K562 (cell line): ENCODE results near the gene RPL11. TPM values are rescaled to one million over a fixed set of nuclear protein-coding genes. Genes with fewer than 3 reads are reported as not detected.

Source experiments
- ATAC-seq: fragments of 200-7000 bp; cut with Tn5 transposase; 3 replicates; pipeline ENCODE4 v1.9.1; 2020; ENCODE audit warnings: moderate library complexity
- BruUV-seq: library from RNA; stranded (reverse); fragments of 400-500 nt; replicated peaks from 2 replicates; lab custom pipeline; 2021; lab: Mats Ljungman, UMichigan
- CTCF ChIA-PET: fragments of 300-600 bp; formaldehyde crosslinking; extraction: SDS; loops from one replicate; lab custom pipeline; 2021; ENCODE audit warnings: low intra/inter-chr PET ratio; lab: Yijun Ruan, JAX
- POLR2A ChIA-PET: fragments of 300-600, 350-650 bp; sonication (Branson Sonifier 250); formaldehyde crosslinking; extraction: SDS; loops from one replicate; lab custom pipeline; 2021; ENCODE audit warnings: antibody characterized with exemption, inconsistent platforms; lab: Yijun Ruan, JAX
- DNase-seq, 4 experiments: peaks; one replicate each; pipeline versions ENCODE4 v3.0.0 to v3.0.0-alpha.2; 2011 to 2018; ENCODE audit warnings: low spot score in 3 of 4, mixed read lengths in 3 of 4; ENCODE audit errors: extremely low read depth in 1 of 4
- FAIRE-seq: peaks from 2 replicates; lab custom pipeline; 2011; peaks lifted over from hg19 to GRCh38; lab: Jason Lieb, UNC
- H2AFZ ChIP-seq: 2 replicates; pipeline ENCODE4 v1.6.0; 2011; ENCODE audit warnings: low read depth, low read length, control low read depth, inconsistent platforms
- H3K27ac ChIP-seq: fragments of 200-600 bp; 3 replicates; pipeline ENCODE4 v1.8.0; 2011; ENCODE audit warnings: low read depth, mild to moderate bottlenecking, control low read depth, inconsistent platforms, low read length, moderate library complexity, mixed read lengths; ENCODE audit errors: extremely low read depth
- H3K27me3 ChIP-seq, 2 experiments: fragments of 300-600 bp in 1 of 2; 2 replicates in 1 of 2; 3 replicates in 1 of 2; pipeline versions ENCODE4 v1.6.0 to v1.8.0; 2011; ENCODE audit warnings: inconsistent platforms in 2 of 2, low read length in 2 of 2, mild to moderate bottlenecking in 1 of 2, mixed read lengths in 1 of 2, moderate library complexity in 1 of 2; ENCODE audit not compliant: control insufficient read depth in 2 of 2, insufficient read depth in 2 of 2
- H3K36me3 ChIP-seq: fragments of 300-600 bp; 3 replicates; pipeline ENCODE4 v1.8.0; 2011; ENCODE audit warnings: mild to moderate bottlenecking, low read length, inconsistent platforms; ENCODE audit not compliant: control insufficient read depth, insufficient read depth
- H3K4me1 ChIP-seq, 2 experiments: fragments of 200-600 bp in 1 of 2; replicated peaks in 1 of 2; 2 replicates in 1 of 2; 3 replicates in 1 of 2; pipeline versions ENCODE4 v1.5.1 to v1.8.0; 2011; ENCODE audit warnings: inconsistent platforms in 2 of 2, low read length in 2 of 2, mild to moderate bottlenecking in 1 of 2, mixed read lengths in 1 of 2, moderate library complexity in 1 of 2; ENCODE audit not compliant: control insufficient read depth in 2 of 2, insufficient read depth in 2 of 2
- H3K4me2 ChIP-seq: 2 replicates; pipeline ENCODE4 v1.6.1; 2011; ENCODE audit warnings: low read length, control low read depth, inconsistent platforms, mixed read lengths; ENCODE audit not compliant: insufficient read depth
- H3K4me3 ChIP-seq: fragments of 200-600 bp; sonication (generic), shearing (Covaris generic); 2 replicates; pipeline ENCODE4 v1.5.1; 2016; ENCODE audit warnings: control low read depth, inconsistent platforms
- H3K79me2 ChIP-seq: fragments of 200-600 bp; 3 replicates; pipeline ENCODE4 v1.8.0; 2011; ENCODE audit warnings: low read length, inconsistent platforms; ENCODE audit not compliant: control insufficient read depth, insufficient read depth
- H3K9ac ChIP-seq, 2 experiments: 2 replicates each; pipeline versions ENCODE4 v1.6.0 to v1.6.1; 2011; ENCODE audit warnings: low read depth in 2 of 2, low read length in 2 of 2, control low read depth in 1 of 2, inconsistent platforms in 1 of 2, mild to moderate bottlenecking in 1 of 2, mixed read lengths in 1 of 2; ENCODE audit not compliant: insufficient read depth in 1 of 2
- H3K9me1 ChIP-seq: one replicate; pipeline ENCODE4 v1.6.0; 2011; ENCODE audit warnings: inconsistent platforms, mild to moderate bottlenecking, low read length, moderate library complexity; ENCODE audit not compliant: control insufficient read depth, insufficient read depth
- H3K9me3 ChIP-seq: replicated peaks from 2 replicates; pipeline ENCODE4 v1.5.1; 2011; ENCODE audit warnings: low read depth, low read length, inconsistent platforms; ENCODE audit not compliant: control insufficient read depth, insufficient read depth
- H4K20me1 ChIP-seq: replicated peaks from 2 replicates; pipeline ENCODE4 v1.6.1; 2011; ENCODE audit warnings: low read length, inconsistent platforms, mixed read lengths; ENCODE audit not compliant: control insufficient read depth, insufficient read depth
- KLF1 ChIP-seq: fragments of 450-650 bp; IDR thresholded peaks from 2 replicates; pipeline ENCODE4 v1.6.1; 2016; ENCODE audit warnings: missing genetic modification characterization, missing compliant biosample characterization
- NFE2 ChIP-seq: IDR thresholded peaks from 2 replicates; pipeline ENCODE4 v1.6.1; 2014; ENCODE audit warnings: antibody characterized with exemption, low read depth
- SOX6 ChIP-seq: fragments of 450-650 bp; IDR thresholded peaks from 2 replicates; pipeline ENCODE4 v1.6.1; 2014; ENCODE audit warnings: mild to moderate bottlenecking
- ZNF274 ChIP-seq: IDR thresholded peaks from 2 replicates; pipeline ENCODE4 v1.6.1; 2011; ENCODE audit warnings: low read depth, mild to moderate bottlenecking, low read length, moderate library complexity, borderline replicate concordance
- ZNF668 ChIP-seq: fragments of 250-450 bp; sonication (Bioruptor Pico); IDR thresholded peaks from 2 replicates; pipeline ENCODE4 v1.8.0; 2022; ENCODE audit warnings: mild to moderate bottlenecking, inconsistent platforms
- WGBS: fragments of 100-300 bp; shearing (Covaris generic); methylation state at CpG from one replicate; pipeline ENCODE4 v1.1.6; 2016; ENCODE audit warnings: low coverage, mixed read lengths; ENCODE audit not compliant: insufficient coverage; ENCODE audit errors: missing lambda C conversion rate; 5-methylcytosine and 5-hydroxymethylcytosine counted together
- in situ Hi-C: fragments of 300-500 bp; cut with MboI; formaldehyde crosslinking; loops from 4 replicates; pipeline ENCODE4 v1.15.0; 2018; ENCODE audit warnings: inconsistent platforms, mixed read lengths
- intact Hi-C: fragments of 100-400 bp; cut with micrococcal nuclease; formaldehyde crosslinking; loops from 2 replicates; pipeline ENCODE4 v1.14.2; 2022
- polyA plus RNA-seq, 8 experiments: library from polyadenylated mRNA; depleted of rRNA in 4 of 8; stranded (reverse) in 5 of 8; unstranded in 3 of 8; fragments of >200 nt; fragmentation: Nextera tagmentation in 2 of 8; fragmentation: Illumina TruSeq in 1 of 8; extraction: Ambion mirVana in 2 of 8; extraction: Trizol in 1 of 8; gene quantifications; 2 replicates each; pipeline versions ENCODE4 v1.2.1 to v1.2.3, GENCODE V29; 2011 to 2014; ENCODE audit warnings: inconsistent platforms in 1 of 8, missing spikeins in 1 of 8
- total RNA-seq, 7 experiments: library from RNA; depleted of rRNA in 6 of 7; stranded (reverse); fragments of >200 nt in 6 of 7; fragmentation: Illumina TruSeq in 2 of 7; extraction: Trizol in 2 of 7; gene quantifications; 2 replicates each; pipeline versions ENCODE4 v1.2.1 to v1.2.3, GENCODE V29; 2011 to 2021; ENCODE audit warnings: low replicate concordance in 1 of 7
- TF ChIP-seq, protein P1 (sequence below), 2 experiments: IDR thresholded peaks in 1 of 2; conservative IDR thresholded peaks in 1 of 2; 2 replicates each; pipeline ENCODE4 v1.6.1; 2016; ENCODE audit warnings: low read depth in 2 of 2, mild to moderate bottlenecking in 1 of 2, missing compliant biosample characterization in 1 of 2, missing genetic modification characterization in 1 of 2, moderate library complexity in 1 of 2
- TF ChIP-seq, protein P2 (sequence below): fragments of 250-450 bp; sonication (Bioruptor Pico); IDR thresholded peaks from 2 replicates; pipeline ENCODE4 v1.4.0; 2020; ENCODE audit warnings: borderline replicate concordance
- TF ChIP-seq, protein P3 (sequence below): fragments of 250-450 bp; sonication (Bioruptor Pico); IDR thresholded peaks from 2 replicates; pipeline ENCODE4 v1.8.0; 2022; ENCODE audit warnings: inconsistent platforms, mild to moderate bottlenecking, moderate library complexity, borderline replicate concordance

Gene RPL11
- total and polyA plus RNA-seq, 9 of the 15 experiments (the other 6 are each of a cell fraction or from before 2014, with no cell fraction given), result 1,781 to 4,526 (median 3,111) TPM

DNA sequence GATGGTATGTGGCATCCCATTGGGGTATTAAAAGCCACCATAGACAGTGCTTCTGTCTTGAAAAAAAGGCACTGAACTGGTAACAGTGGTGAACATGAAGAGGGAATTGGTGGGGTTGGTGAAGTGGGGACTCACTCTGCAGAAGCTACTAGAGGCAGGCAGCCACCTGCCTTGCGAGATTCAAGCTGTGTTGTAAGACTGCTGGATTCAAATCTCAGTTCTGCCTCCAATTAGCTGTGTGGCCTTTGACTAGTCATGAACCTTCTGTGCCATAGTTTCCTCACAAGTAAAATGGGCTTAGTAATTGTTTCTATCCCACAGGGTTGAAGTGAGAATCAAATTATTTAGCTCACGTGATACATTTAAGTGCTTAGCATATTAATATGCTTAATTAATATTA lies 35.1 kb downstream of the RPL11 start:
- POLR2A ChIA-PET, result interaction anchor here (0.7 to 1.1 kb wide), 2 partner anchors 25 to 30 kb away, joined by 3 to 4 read pairs; no protein-coding TSS in a partner anchor
- no peak for FAIRE-seq
- CTCF ChIA-PET, result no interaction called here
- TF ChIP-seq ZNF274, result no peak
- TF ChIP-seq SOX6, result no peak
- TF ChIP-seq, protein P1, sequence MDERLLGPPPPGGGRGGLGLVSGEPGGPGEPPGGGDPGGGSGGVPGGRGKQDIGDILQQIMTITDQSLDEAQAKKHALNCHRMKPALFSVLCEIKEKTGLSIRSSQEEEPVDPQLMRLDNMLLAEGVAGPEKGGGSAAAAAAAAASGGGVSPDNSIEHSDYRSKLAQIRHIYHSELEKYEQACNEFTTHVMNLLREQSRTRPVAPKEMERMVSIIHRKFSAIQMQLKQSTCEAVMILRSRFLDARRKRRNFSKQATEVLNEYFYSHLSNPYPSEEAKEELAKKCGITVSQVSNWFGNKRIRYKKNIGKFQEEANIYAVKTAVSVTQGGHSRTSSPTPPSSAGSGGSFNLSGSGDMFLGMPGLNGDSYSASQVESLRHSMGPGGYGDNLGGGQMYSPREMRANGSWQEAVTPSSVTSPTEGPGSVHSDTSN (CRISPR knock-in tag; IDR thresholded peaks at IDR 0.05; ENCODE audit: low read depth), result no peak
- TF ChIP-seq, protein P1 (tag; conservative IDR thresholded peaks at IDR 0.05; ENCODE audit: low read depth), result no peak
- TF ChIP-seq, protein P2, sequence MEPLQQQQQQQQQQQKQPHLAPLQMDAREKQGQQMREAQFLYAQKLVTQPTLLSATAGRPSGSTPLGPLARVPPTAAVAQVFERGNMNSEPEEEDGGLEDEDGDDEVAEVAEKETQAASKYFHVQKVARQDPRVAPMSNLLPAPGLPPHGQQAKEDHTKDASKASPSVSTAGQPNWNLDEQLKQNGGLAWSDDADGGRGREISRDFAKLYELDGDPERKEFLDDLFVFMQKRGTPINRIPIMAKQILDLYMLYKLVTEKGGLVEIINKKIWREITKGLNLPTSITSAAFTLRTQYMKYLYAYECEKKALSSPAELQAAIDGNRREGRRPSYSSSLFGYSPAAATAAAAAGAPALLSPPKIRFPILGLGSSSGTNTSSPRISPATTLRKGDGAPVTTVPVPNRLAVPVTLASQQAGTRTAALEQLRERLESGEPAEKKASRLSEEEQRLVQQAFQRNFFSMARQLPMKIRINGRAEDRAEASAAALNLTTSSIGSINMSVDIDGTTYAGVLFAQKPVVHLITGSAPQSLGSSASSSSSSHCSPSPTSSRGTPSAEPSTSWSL (CRISPR knock-in tag), result no peak
- TF ChIP-seq KLF1 (tag), result no peak
- TF ChIP-seq ZNF668 (CRISPR knock-in tag), result no peak
- TF ChIP-seq, protein P3, sequence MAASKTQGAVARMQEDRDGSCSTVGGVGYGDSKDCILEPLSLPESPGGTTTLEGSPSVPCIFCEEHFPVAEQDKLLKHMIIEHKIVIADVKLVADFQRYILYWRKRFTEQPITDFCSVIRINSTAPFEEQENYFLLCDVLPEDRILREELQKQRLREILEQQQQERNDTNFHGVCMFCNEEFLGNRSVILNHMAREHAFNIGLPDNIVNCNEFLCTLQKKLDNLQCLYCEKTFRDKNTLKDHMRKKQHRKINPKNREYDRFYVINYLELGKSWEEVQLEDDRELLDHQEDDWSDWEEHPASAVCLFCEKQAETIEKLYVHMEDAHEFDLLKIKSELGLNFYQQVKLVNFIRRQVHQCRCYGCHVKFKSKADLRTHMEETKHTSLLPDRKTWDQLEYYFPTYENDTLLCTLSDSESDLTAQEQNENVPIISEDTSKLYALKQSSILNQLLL, result no peak
- TF ChIP-seq NFE2, result no peak

More for the DNA sequence above, 35.1 kb downstream of the RPL11 start:
- H3K4me3 ChIP-seq, result no peak overlapping the region
- H3K27me3 ChIP-seq, result no peaks in the 10 kb centered on the region
- 85% methylated on average over 2 of the region's 2 CpGs for WGBS
- peaks cover 3% of the 10 kb centered on the region; the same call in 1 of the 3 replicates for H3K79me2 ChIP-seq
- H3K36me3 ChIP-seq, result no peaks in the 10 kb centered on the region
- H3K4me2 ChIP-seq, result no peak overlapping the region
- ATAC-seq, result no peak
- H3K9me3 ChIP-seq, result no peaks in the 10 kb centered on the region
- intact Hi-C loops, result no loop called here
- no peaks in the 10 kb centered on the region for H3K9me1 ChIP-seq
- no TSS peak for BruUV-seq
- no peak overlapping the region for H2AFZ ChIP-seq
- no peak overlapping the region for H3K27ac ChIP-seq
- no peaks in the 10 kb centered on the region; a peak in 2 of 5 replicates for H3K4me1 ChIP-seq
- in situ Hi-C loops, result no loop called here
- H4K20me1 ChIP-seq, result 0 out of 2 replicates have a peak, but pooled peaks cover 3% of the 10 kb centered on the region
- no peak overlapping the region for H3K9ac ChIP-seq
- no peak for DNase-seq
